Measurements from ENCODE around the gene CCM2L.

CCM2L gene

DNA sequence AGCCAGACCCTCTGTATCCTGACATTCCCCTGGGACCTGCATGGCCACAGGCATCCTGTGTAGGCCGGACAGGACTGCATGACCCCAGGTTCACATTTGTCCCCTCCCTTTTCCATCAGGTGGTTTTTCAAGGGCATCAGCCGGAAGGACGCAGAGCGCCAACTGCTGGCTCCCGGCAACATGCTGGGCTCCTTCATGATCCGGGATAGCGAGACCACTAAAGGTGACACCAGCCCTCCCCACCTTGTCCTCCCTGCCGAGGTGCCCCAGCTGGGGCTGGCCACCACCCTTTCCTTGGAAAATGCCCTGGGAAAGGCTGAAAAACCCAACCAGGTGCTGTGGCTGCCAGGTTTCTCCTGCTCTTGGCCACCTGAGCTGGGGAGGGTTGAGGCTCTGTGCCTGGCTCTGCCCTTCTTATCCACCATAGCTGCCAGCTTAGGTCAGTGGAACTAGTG lies 69.4 kb downstream of the CCM2L start:
- no peak for TF ChIP-seq EZH2 (IDR thresholded peaks at IDR 0.05; ENCODE audit: borderline replicate concordance, low read length)
- TF ChIP-seq, protein P1, sequence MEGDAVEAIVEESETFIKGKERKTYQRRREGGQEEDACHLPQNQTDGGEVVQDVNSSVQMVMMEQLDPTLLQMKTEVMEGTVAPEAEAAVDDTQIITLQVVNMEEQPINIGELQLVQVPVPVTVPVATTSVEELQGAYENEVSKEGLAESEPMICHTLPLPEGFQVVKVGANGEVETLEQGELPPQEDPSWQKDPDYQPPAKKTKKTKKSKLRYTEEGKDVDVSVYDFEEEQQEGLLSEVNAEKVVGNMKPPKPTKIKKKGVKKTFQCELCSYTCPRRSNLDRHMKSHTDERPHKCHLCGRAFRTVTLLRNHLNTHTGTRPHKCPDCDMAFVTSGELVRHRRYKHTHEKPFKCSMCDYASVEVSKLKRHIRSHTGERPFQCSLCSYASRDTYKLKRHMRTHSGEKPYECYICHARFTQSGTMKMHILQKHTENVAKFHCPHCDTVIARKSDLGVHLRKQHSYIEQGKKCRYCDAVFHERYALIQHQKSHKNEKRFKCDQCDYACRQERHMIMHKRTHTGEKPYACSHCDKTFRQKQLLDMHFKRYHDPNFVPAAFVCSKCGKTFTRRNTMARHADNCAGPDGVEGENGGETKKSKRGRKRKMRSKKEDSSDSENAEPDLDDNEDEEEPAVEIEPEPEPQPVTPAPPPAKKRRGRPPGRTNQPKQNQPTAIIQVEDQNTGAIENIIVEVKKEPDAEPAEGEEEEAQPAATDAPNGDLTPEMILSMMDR (IDR thresholded peaks at IDR 0.05; ENCODE audit: low read length) = peak; percentile 10; the same call in 1 of the 2 replicates
- no peak overlapping the region for H2AFZ ChIP-seq (ENCODE audit: low read length)
- H3K9ac ChIP-seq (ENCODE audit: low read length) = no peak overlapping the region
- H3K9me3 ChIP-seq (ENCODE audit: low read length) = no peaks in the 10 kb centered on the region
- no peaks in the 10 kb centered on the region for H3K9me2 ChIP-seq (ENCODE audit: low read depth, low read length)
- H3K79me2 ChIP-seq (ENCODE audit: insufficient read depth, low read length) = no peaks in the 10 kb centered on the region
- no peak overlapping the region for H3K4me2 ChIP-seq (ENCODE audit: low read length)
- H3K36me3 ChIP-seq (ENCODE audit: insufficient read depth, low read length) = no peaks in the 10 kb centered on the region
- no peaks in the 10 kb centered on the region for H3K4me1 ChIP-seq (ENCODE audit: insufficient read depth, low read length, severe bottlenecking)
- no peaks in the 10 kb centered on the region for H3K27me3 ChIP-seq (ENCODE audit: insufficient read depth, low read length)
- H3F3A ChIP-seq (ENCODE audit: insufficient read depth, low read length) = no peaks in the 10 kb centered on the region
- no peak overlapping the region for H3K4me3 ChIP-seq (ENCODE audit: low read depth, low read length, poor library complexity, severe bottlenecking)
- H4K20me1 ChIP-seq (ENCODE audit: insufficient read depth, low read length) = no peaks in the 10 kb centered on the region
- H3K27ac ChIP-seq (ENCODE audit: low read depth, low read length, poor library complexity, severe bottlenecking) = no peak overlapping the region

DNA sequence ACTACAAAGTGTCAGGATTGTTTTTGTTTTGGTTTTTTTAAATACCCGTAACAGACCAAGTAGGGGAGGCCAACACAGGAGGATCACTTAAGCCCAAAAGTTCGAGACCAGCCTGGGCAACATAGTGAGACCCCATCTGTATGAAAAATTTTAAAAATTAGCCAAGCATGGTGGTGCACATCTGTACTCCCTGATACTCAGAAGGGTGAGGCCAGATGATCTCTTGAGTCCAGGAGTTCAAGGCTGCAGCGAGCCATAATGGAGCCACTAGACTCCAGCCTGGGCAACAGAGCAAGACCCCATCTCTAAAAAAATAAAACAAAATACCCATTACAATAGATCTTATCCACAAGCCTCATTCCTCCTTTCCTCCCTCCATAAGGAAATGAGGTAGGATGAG lies 70.5 kb downstream of the CCM2L start:
- no peak overlapping the region for H3K27ac ChIP-seq (ENCODE audit: low read depth, low read length, poor library complexity, severe bottlenecking)
- no peak overlapping the region for H3K9ac ChIP-seq (ENCODE audit: low read length)
- H3K9me3 ChIP-seq (ENCODE audit: low read length) = no peaks in the 10 kb centered on the region

More for the DNA sequence above, 70.5 kb downstream of the CCM2L start:
- H3K4me1 ChIP-seq (ENCODE audit: insufficient read depth, low read length, severe bottlenecking) = no peaks in the 10 kb centered on the region
- H3K79me2 ChIP-seq (ENCODE audit: insufficient read depth, low read length) = no peaks in the 10 kb centered on the region
- no peak overlapping the region for H3K4me3 ChIP-seq (ENCODE audit: low read depth, low read length, poor library complexity, severe bottlenecking)
- no peaks in the 10 kb centered on the region for H3K9me2 ChIP-seq (ENCODE audit: low read depth, low read length)
- no peaks in the 10 kb centered on the region for H3K36me3 ChIP-seq (ENCODE audit: insufficient read depth, low read length)
- H3F3A ChIP-seq (ENCODE audit: insufficient read depth, low read length) = no peaks in the 10 kb centered on the region
- TF ChIP-seq, protein P1 (IDR thresholded peaks at IDR 0.05; ENCODE audit: low read length) = no peak
- no peak for TF ChIP-seq EZH2 (IDR thresholded peaks at IDR 0.05; ENCODE audit: borderline replicate concordance, low read length)
- H3K4me2 ChIP-seq (ENCODE audit: low read length) = no peak overlapping the region
- no peaks in the 10 kb centered on the region for H3K27me3 ChIP-seq (ENCODE audit: insufficient read depth, low read length)
- no peaks in the 10 kb centered on the region for H4K20me1 ChIP-seq (ENCODE audit: insufficient read depth, low read length)
- H2AFZ ChIP-seq (ENCODE audit: low read length) = no peak overlapping the region

Data from OCI-LY1 (cell line).